Fibroblast of mammary gland (primary cell): ENCODE data around the gene IL1B.

Experiments used
- DNase-seq: peaks from one replicate; pipeline ENCODE4 v3.0.0-alpha.2; 2010; ENCODE audit warnings: low read depth
- H3K4me3 ChIP-seq: 2 replicates; pipeline ENCODE4 v1.5.1; 2011; ENCODE audit warnings: low read depth, mild to moderate bottlenecking, low read length, moderate library complexity; ENCODE audit not compliant: control insufficient read depth
- CTCF ChIP-seq: conservative IDR thresholded peaks from 2 replicates; pipeline ENCODE4 v1.5.1; 2011; ENCODE audit warnings: low read depth, low read length, inconsistent platforms; ENCODE audit not compliant: control insufficient read depth, insufficient read depth

Gene IL1B

GRCh38 chr2:112836695-112837117 is at the start of gene IL1B:
IL1B (minus strand) TSS chr2:112836779; CDS start chr2:112836229, 550 bp downstream.
- peak; percentile 84 for DNase-seq
- no peak for TF ChIP-seq CTCF

GRCh38 chr2:112886291-112886690 is 49.7 kb upstream of the IL1B start:
- DNase-seq = no peak
- no peak overlapping the region for H3K4me3 ChIP-seq
- TF ChIP-seq CTCF = no peak

More at GRCh38 chr2:112836695-112837117, at the start of gene IL1B:
- no peak within 1 kb of the TSS for H3K4me3 ChIP-seq

- peak; percentile 7 for DNase-seq
- no peak overlapping the region for H3K4me3 ChIP-seq
- no peak for TF ChIP-seq CTCF
Observed at GRCh38 chr2:112885506-112885902, 48.9 kb upstream of the IL1B start.

- TF ChIP-seq CTCF = peak; percentile 87
- no peak overlapping the region for H3K4me3 ChIP-seq
- peak; percentile 41 for DNase-seq
Observed at GRCh38 chr2:112884869-112885505, 48.4 kb upstream of the IL1B start.

- no peak for TF ChIP-seq CTCF
- no peak for DNase-seq
- no peak overlapping the region for H3K4me3 ChIP-seq
Observed at GRCh38 chr2:112883669-112884068, 47.1 kb upstream of the IL1B start.

DNA sequence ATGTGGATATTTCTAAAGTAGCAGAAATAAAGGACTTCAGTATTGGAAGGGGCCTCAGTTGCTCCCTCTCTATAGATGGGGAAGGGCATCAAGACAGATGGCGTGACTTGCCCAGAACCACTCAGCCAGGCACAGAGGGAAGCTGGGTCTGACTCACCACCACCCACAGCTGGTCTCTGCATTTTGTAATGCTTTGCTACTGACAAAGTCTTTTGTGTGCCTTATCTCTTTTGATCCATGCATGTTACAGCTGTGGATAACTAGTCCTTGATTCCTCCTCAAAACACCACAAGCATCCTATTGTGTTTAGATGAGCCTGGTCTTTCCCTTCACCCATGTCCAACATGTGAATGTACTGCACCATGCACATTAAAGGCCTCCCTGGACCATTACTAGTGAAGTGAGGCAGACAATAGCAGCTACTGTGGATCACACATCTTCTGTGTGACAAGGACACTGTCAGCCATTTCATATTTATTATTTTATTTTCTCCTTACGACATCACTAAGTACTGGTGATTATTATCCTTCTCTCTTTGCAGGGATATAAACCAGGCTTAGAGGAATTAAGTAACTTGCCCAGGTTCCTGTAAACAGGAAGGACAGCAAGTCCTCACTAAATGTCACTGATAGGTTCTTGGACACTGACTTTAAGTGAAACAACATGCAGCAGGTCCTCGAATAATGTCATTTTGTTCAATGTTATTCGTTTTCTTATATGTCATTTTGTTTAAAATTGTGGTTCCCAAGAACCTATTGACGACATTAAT is 44.8 kb upstream of the IL1B start:
- peak; percentile 81 for DNase-seq
- TF ChIP-seq CTCF = no peak
- H3K4me3 ChIP-seq = no peak overlapping the region
